Astrocyte (in vitro differentiated cells and primary cell): ENCODE results near the gene AHR. TPM values are rescaled to one million over a fixed set of nuclear protein-coding genes. Genes with fewer than 3 reads are reported as not detected.

Experiments
- DNase-seq: peaks from one replicate; pipeline ENCODE4 v3.0.0-alpha.2; 2010; ENCODE audit warnings: low read depth
- FAIRE-seq: peaks from 2 replicates; lab custom pipeline; 2011; peaks lifted over from hg19 to GRCh38; lab: Jason Lieb, UNC
- H2AFZ ChIP-seq: 2 replicates; pipeline ENCODE4 v1.6.0; 2012; ENCODE audit warnings: low read depth, low read length, inconsistent platforms
- H3K27ac ChIP-seq: 2 replicates; pipeline ENCODE4 v1.5.1; 2011; ENCODE audit warnings: low read depth, low read length, inconsistent platforms
- H3K27me3 ChIP-seq: 2 replicates; pipeline ENCODE4 v1.6.0; 2011; ENCODE audit warnings: low read length, inconsistent platforms; ENCODE audit not compliant: insufficient read depth
- H3K36me3 ChIP-seq: 2 replicates; pipeline ENCODE4 v1.5.1; 2011; ENCODE audit warnings: low read length, inconsistent platforms; ENCODE audit not compliant: insufficient read depth
- H3K4me1 ChIP-seq: 2 replicates; pipeline ENCODE4 v1.5.1; 2011; ENCODE audit warnings: low read length, inconsistent platforms; ENCODE audit not compliant: insufficient read depth
- H3K4me2 ChIP-seq: 2 replicates; pipeline ENCODE4 v1.6.0; 2012; ENCODE audit warnings: low read length, inconsistent platforms
- H3K4me3 ChIP-seq: 2 replicates; pipeline ENCODE4 v1.5.1; 2011; ENCODE audit warnings: low read depth, mild to moderate bottlenecking, low read length, inconsistent platforms; ENCODE audit not compliant: insufficient read depth
- H3K79me2 ChIP-seq: 2 replicates; pipeline ENCODE4 v1.6.0; 2012; ENCODE audit warnings: mild to moderate bottlenecking, low read length, inconsistent platforms; ENCODE audit not compliant: insufficient read depth
- H3K9ac ChIP-seq: 2 replicates; pipeline ENCODE4 v1.6.0; 2012; ENCODE audit warnings: mild to moderate bottlenecking, low read length, inconsistent platforms
- H3K9me3 ChIP-seq: 2 replicates; pipeline ENCODE4 v1.5.1; 2012; ENCODE audit warnings: low read depth, mild to moderate bottlenecking, low read length, inconsistent platforms; ENCODE audit not compliant: insufficient read depth
- H4K20me1 ChIP-seq: 2 replicates; pipeline ENCODE4 v1.6.0; 2012; ENCODE audit warnings: low read length, inconsistent platforms; ENCODE audit not compliant: insufficient read depth
- H3K27ac Mint-ChIP-seq: one replicate; pipeline ENCODE4 v1.8.0; 2021; ENCODE audit warnings: mild to moderate bottlenecking, mixed read lengths; ENCODE audit not compliant: unreplicated experiment
- H3K27me3 Mint-ChIP-seq: one replicate; pipeline ENCODE4 v1.8.0; 2021; ENCODE audit warnings: low read depth, mixed read lengths; ENCODE audit not compliant: unreplicated experiment
- H3K36me3 Mint-ChIP-seq: one replicate; pipeline ENCODE4 v1.8.0; 2021; ENCODE audit warnings: low read depth, mixed read lengths; ENCODE audit not compliant: unreplicated experiment
- H3K4me1 Mint-ChIP-seq: one replicate; pipeline ENCODE4 v1.8.0; 2021; ENCODE audit warnings: low read depth, mixed read lengths; ENCODE audit not compliant: unreplicated experiment
- H3K4me3 Mint-ChIP-seq: one replicate; pipeline ENCODE4 v1.8.0; 2021; ENCODE audit warnings: mild to moderate bottlenecking, moderate library complexity, mixed read lengths; ENCODE audit not compliant: unreplicated experiment
- H3K9me3 Mint-ChIP-seq: one replicate; pipeline ENCODE4 v1.8.0; 2021; ENCODE audit warnings: mild to moderate bottlenecking, mixed read lengths; ENCODE audit not compliant: unreplicated experiment
- CTCF ChIP-seq: IDR thresholded peaks from 2 replicates; pipeline ENCODE4 v1.5.1; 2011; ENCODE audit warnings: low read depth, mild to moderate bottlenecking, inconsistent platforms, low read length, moderate library complexity; ENCODE audit not compliant: insufficient read depth
- EZH2 ChIP-seq: IDR thresholded peaks from 2 replicates; pipeline ENCODE4 v1.6.1; 2012; ENCODE audit warnings: mild to moderate bottlenecking, low read length, inconsistent platforms; ENCODE audit not compliant: insufficient read depth
- total RNA-seq: library from RNA; stranded (reverse); gene quantifications from 2 replicates; pipeline ENCODE4 v1.2.1, GENCODE V29; 2021

Gene AHR
- total RNA-seq, 1 donor from 2014 or later: 48.1 TPM

DNA sequence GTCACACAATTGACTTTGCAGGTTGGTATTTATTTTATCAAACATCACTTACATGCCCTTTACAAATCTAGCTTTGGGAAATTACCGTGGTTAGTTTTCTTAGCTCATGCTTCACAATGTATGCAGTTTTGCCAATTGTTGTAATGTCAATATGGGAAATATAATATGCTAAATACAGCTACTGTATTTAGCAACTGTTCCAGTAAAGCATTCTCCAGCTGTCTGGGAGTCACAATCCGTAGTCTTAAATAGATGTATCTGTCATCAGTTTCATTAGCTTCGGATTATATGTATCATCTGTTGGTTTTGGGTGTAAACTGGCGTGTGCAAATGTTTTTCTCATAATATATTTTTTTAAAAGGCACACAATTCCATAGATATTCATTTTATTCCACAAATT is 19.4 kb upstream of the AHR start:
- peaks cover 26% of the 10 kb centered on the region for H3K4me1 ChIP-seq
- H3K27me3 ChIP-seq: no peaks in the 10 kb centered on the region
- H3K36me3 ChIP-seq: no peaks in the 10 kb centered on the region
- no peak overlapping the region for H3K4me2 ChIP-seq
- H3K27ac Mint-ChIP-seq: no peak overlapping the region
- no peaks in the 10 kb centered on the region for H3K79me2 ChIP-seq
- H3K27me3 Mint-ChIP-seq: no peaks in the 10 kb centered on the region
- H3K4me1 Mint-ChIP-seq: peaks cover 17% of the 10 kb centered on the region
- no peak overlapping the region for H3K9ac ChIP-seq
- H2AFZ ChIP-seq: no peak overlapping the region
- H4K20me1 ChIP-seq: no peaks in the 10 kb centered on the region
- no peak overlapping the region for H3K4me3 ChIP-seq
- no peak for DNase-seq
- peak; percentile 63 for FAIRE-seq
- TF ChIP-seq CTCF (no peak), EZH2 (no peak)
- H3K9me3 ChIP-seq: no peaks in the 10 kb centered on the region
- no peak overlapping the region for H3K27ac ChIP-seq
- H3K9me3 Mint-ChIP-seq: no peaks in the 10 kb centered on the region
- H3K4me3 Mint-ChIP-seq: no peak overlapping the region
- peaks cover under 1% of the 10 kb centered on the region for H3K36me3 Mint-ChIP-seq

DNA sequence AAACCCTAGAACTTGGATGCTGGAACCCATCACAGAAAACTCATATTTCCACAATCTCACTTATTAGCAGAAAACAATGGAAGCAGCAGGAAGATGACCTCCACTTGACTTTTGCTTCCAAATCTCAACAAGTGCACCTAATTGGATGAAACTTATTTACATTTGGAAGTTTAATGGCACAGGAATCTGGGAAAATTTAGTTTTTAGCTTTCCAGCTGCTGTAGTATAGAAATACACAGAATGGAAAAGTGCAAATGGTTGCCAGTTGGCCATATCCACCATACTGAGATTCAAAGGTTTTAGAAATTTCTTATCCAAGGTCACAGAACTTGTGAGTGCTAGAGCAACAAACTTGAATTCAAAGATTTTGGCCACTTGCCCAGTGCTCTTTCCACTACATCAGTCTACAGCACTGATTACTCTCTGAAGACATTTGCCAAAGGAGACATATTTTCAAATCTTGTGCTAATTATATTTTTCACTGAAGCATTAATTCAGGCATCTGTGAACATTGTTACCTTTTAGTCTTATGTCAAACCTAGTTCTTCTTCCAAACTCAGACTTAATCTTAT is 9.3 kb upstream of the AHR start:
- Histone ChIP-seq H3K36me3 (no peaks in the 10 kb centered on the region), H3K27ac (no peak overlapping the region), H3K27me3 (no peaks in the 10 kb centered on the region), H3K9ac (no peak overlapping the region), H3K4me1 (no peaks in the 10 kb centered on the region), H3K9me3 (no peaks in the 10 kb centered on the region), H2AFZ (no peak overlapping the region), H3K79me2 (no peaks in the 10 kb centered on the region), H4K20me1 (no peaks in the 10 kb centered on the region), H3K4me2 (no peak overlapping the region), H3K4me3 (no peak overlapping the region)
- H3K9me3 Mint-ChIP-seq: no peaks in the 10 kb centered on the region
- H3K27ac Mint-ChIP-seq: no peak overlapping the region
- no peak for FAIRE-seq
- H3K4me3 Mint-ChIP-seq: no peak overlapping the region
- no peak for TF ChIP-seq CTCF
- TF ChIP-seq EZH2: no peak
- peak; percentile 59 for DNase-seq
- no peaks in the 10 kb centered on the region for H3K27me3 Mint-ChIP-seq
- H3K36me3 Mint-ChIP-seq: no peaks in the 10 kb centered on the region
- peaks cover 8% of the 10 kb centered on the region for H3K4me1 Mint-ChIP-seq

DNA sequence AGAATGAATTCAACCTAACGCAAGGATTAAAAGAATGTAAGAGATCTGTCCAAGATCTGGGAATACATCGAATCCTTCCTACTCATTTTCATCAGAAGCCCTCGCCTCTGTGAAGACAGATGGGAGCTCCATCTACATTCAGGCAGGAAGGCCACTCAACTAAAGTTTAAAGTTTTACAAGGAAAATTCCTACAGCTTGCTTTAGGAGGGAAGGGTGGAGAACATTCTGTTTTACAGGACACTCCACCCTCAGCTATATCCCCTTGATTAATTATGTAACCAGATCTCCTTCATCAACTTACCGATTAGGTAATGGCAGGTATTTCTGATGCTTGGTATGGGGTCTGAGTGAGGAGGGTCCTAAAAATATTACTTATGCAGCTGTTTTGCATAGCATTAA is 5.6 kb upstream of the AHR start:
- H3K9me3 ChIP-seq: no peaks in the 10 kb centered on the region
- Mint-ChIP-seq H3K4me3 (no peak overlapping the region), H3K4me1 (peaks cover 8% of the 10 kb centered on the region), H3K36me3 (no peaks in the 10 kb centered on the region), H3K27me3 (no peaks in the 10 kb centered on the region), H3K9me3 (no peaks in the 10 kb centered on the region), H3K27ac (no peak overlapping the region)
- no peaks in the 10 kb centered on the region for H4K20me1 ChIP-seq
- H3K27ac ChIP-seq: no peak overlapping the region
- H3K9ac ChIP-seq: no peak overlapping the region
- no peak for FAIRE-seq
- no peaks in the 10 kb centered on the region for H3K36me3 ChIP-seq
- no peaks in the 10 kb centered on the region for H3K4me1 ChIP-seq
- TF ChIP-seq CTCF: no peak
- TF ChIP-seq EZH2: no peak
- no peak overlapping the region for H2AFZ ChIP-seq
- no peak overlapping the region for H3K4me3 ChIP-seq
- no peak overlapping the region for H3K4me2 ChIP-seq
- H3K27me3 ChIP-seq: no peaks in the 10 kb centered on the region
- no peaks in the 10 kb centered on the region for H3K79me2 ChIP-seq
- no peak for DNase-seq
